SK-N-SH (cell line): ENCODE data around the gene JAML. TPM values are rescaled to one million over a fixed set of nuclear protein-coding genes. Genes with fewer than 3 reads are reported as not detected.

Experiments
- CTCF ChIA-PET: fragments of 300-600, 350-600 bp; formaldehyde crosslinking; extraction: SDS; loops from one replicate; lab custom pipeline; 2021; lab: Yijun Ruan, JAX
- POLR2A ChIA-PET: fragments of 350-600 bp; sonication (Branson Sonifier 250); formaldehyde crosslinking; extraction: SDS; loops from one replicate; lab custom pipeline; 2020; ENCODE audit warnings: antibody characterized with exemption, inconsistent platforms; lab: Yijun Ruan, JAX
- DNase-seq: peaks from one replicate; pipeline ENCODE4 v3.0.0; 2012
- H2AFZ ChIP-seq: fragments of 200-600 bp; sonication (generic); 2 replicates; pipeline ENCODE4 v1.8.1; 2016; ENCODE audit warnings: antibody characterized with exemption, mild to moderate bottlenecking, low read depth
- H3F3A ChIP-seq: fragments of 200-600 bp; sonication (generic); replicated peaks from 2 replicates; pipeline ENCODE3; 2016; ENCODE audit warnings: antibody characterized with exemption, mild to moderate bottlenecking; ENCODE audit not compliant: insufficient read depth
- H3K27ac ChIP-seq, 2 experiments: fragments of 200-500 bp in 1 of 2; fragments of 200-600 bp in 1 of 2; sonication (Bioruptor generic) in 1 of 2; sonication (generic), shearing (Covaris generic) in 1 of 2; 2 replicates each; pipeline versions ENCODE4 v1.5.1 to v1.6.1; 2014 to 2016; ENCODE audit warnings: low read depth in 2 of 2, inconsistent platforms in 1 of 2, low read length in 1 of 2, mild to moderate bottlenecking in 1 of 2, mixed read lengths in 1 of 2
- H3K27me3 ChIP-seq: fragments of 200-600 bp; sonication (generic), shearing (Covaris generic); 2 replicates; pipeline ENCODE4 v1.6.1; 2016; ENCODE audit warnings: mixed run types; ENCODE audit not compliant: insufficient read depth
- H3K36me3 ChIP-seq, 2 experiments: fragments of 200-500 bp in 1 of 2; fragments of 200-600 bp in 1 of 2; sonication (Bioruptor generic) in 1 of 2; sonication (generic) in 1 of 2; replicated peaks in 1 of 2; 2 replicates each; pipeline versions ENCODE3 to v1.5.1; 2014 to 2016; ENCODE audit warnings: low read length in 1 of 2, mild to moderate bottlenecking in 1 of 2; ENCODE audit not compliant: insufficient read depth in 2 of 2, control insufficient read depth in 1 of 2
- H3K4me1 ChIP-seq, 2 experiments: fragments of 200-500 bp in 1 of 2; fragments of 200-600 bp in 1 of 2; sonication (Bioruptor generic) in 1 of 2; sonication (generic), shearing (Covaris generic) in 1 of 2; 2 replicates each; pipeline versions ENCODE4 v1.5.1 to v1.6.1; 2014 to 2016; ENCODE audit warnings: low read depth in 1 of 2, low read length in 1 of 2, mixed run types in 1 of 2; ENCODE audit not compliant: insufficient read depth in 2 of 2, control insufficient read depth in 1 of 2
- H3K4me2 ChIP-seq: fragments of 200-600 bp; sonication (generic), shearing (Covaris generic); 2 replicates; pipeline ENCODE4 v1.6.1; 2017; ENCODE audit warnings: mixed run types
- H3K4me3 ChIP-seq, 2 experiments: fragments of 200-500 bp in 1 of 2; fragments of 200-600 bp in 1 of 2; sonication (Bioruptor generic) in 1 of 2; sonication (generic), shearing (Covaris generic) in 1 of 2; 2 replicates each; pipeline versions ENCODE4 v1.5.1 to v1.8.1; 2014 to 2016; ENCODE audit warnings: low read depth in 2 of 2, inconsistent platforms in 1 of 2, low read length in 1 of 2, mild to moderate bottlenecking in 1 of 2, mixed read lengths in 1 of 2, moderate library complexity in 1 of 2
- H3K79me2 ChIP-seq: fragments of 200-600 bp; sonication (generic); 2 replicates; pipeline ENCODE4 v1.8.1; 2017; ENCODE audit warnings: mild to moderate bottlenecking; ENCODE audit not compliant: insufficient read depth
- H3K9ac ChIP-seq: fragments of 200-600 bp; sonication (generic); 2 replicates; pipeline ENCODE4 v1.6.1; 2017; ENCODE audit warnings: mixed run types
- H3K9me2 ChIP-seq: fragments of 200-600 bp; sonication (generic); 2 replicates; pipeline ENCODE4 v1.6.1; 2017; ENCODE audit warnings: mixed run types
- H3K9me3 ChIP-seq: fragments of 200-600 bp; sonication (generic); 2 replicates; pipeline ENCODE4 v1.6.1; 2017; ENCODE audit warnings: mixed run types, mild to moderate bottlenecking, moderate library complexity
- H4K20me1 ChIP-seq: fragments of 200-600 bp; sonication (generic); 2 replicates; pipeline ENCODE4 v1.6.1; 2017; ENCODE audit warnings: mild to moderate bottlenecking, mixed run types; ENCODE audit not compliant: insufficient read depth
- EP300 ChIP-seq, 2 experiments: IDR thresholded peaks; 2 replicates each; pipeline versions ENCODE4 v1.4.0 to v1.6.1; 2012; ENCODE audit warnings: borderline replicate concordance in 1 of 2, low read depth in 1 of 2, low read length in 1 of 2
- EZH2phosphoT487 ChIP-seq: fragments of 200-600 bp; sonication (generic); IDR thresholded peaks from 2 replicates; pipeline ENCODE4 v1.6.1; 2017; ENCODE audit warnings: low read depth, mixed run types, mild to moderate bottlenecking, antibody characterized with exemption, moderate library complexity, borderline replicate concordance
- FOXM1 ChIP-seq: IDR thresholded peaks from 2 replicates; pipeline ENCODE4 v1.4.0; 2012; ENCODE audit warnings: low read depth, mild to moderate bottlenecking
- GABPA ChIP-seq: IDR thresholded peaks from 2 replicates; pipeline ENCODE4 v1.4.0; 2012; ENCODE audit warnings: low read depth, mild to moderate bottlenecking
- GATA2 ChIP-seq: sonication (generic); formaldehyde crosslinking; IDR thresholded peaks from 2 replicates; pipeline ENCODE4 v1.5.0; 2020; ENCODE audit warnings: mild to moderate bottlenecking, missing genetic modification reagents
- NRF1 ChIP-seq: IDR thresholded peaks from 2 replicates; pipeline ENCODE4 v1.6.1; 2012; ENCODE audit warnings: low read depth, mild to moderate bottlenecking, low read length
- REST ChIP-seq: IDR thresholded peaks from 2 replicates; pipeline ENCODE4 v1.6.1; 2012; ENCODE audit warnings: mild to moderate bottlenecking, low read depth, low read length, moderate library complexity
- RFX5 ChIP-seq: IDR thresholded peaks from 2 replicates; pipeline ENCODE4 v1.6.1; 2012; ENCODE audit warnings: mild to moderate bottlenecking, improper control_type of control experiment, low read length
- RXRA ChIP-seq: IDR thresholded peaks from 2 replicates; pipeline ENCODE4 v1.4.0; 2012; ENCODE audit warnings: low read depth, mild to moderate bottlenecking, borderline replicate concordance
- TCF12 ChIP-seq: IDR thresholded peaks from 2 replicates; pipeline ENCODE4 v1.4.0; 2012
- WGBS: methylation state at CpG from one replicate; pipeline ENCODE4 v1.1.6; 2017; ENCODE audit warnings: low lambda C conversion rate; 5-methylcytosine and 5-hydroxymethylcytosine counted together
- polyA plus RNA-seq, 3 experiments: library from polyadenylated mRNA; depleted of rRNA; stranded (reverse); fragments of >200 nt; gene quantifications; 2 replicates each; pipeline ENCODE4 v1.2.3, GENCODE V29; 2012
- TF ChIP-seq, protein P1 (sequence below): fragments of 200-600 bp; sonication (generic); IDR thresholded peaks from 2 replicates; pipeline ENCODE4 v1.6.1; 2017; ENCODE audit warnings: antibody characterized with exemption, mild to moderate bottlenecking, moderate library complexity

The JAML gene
- polyA plus RNA-seq, 1 of the 3 experiments (the other 2 are of a cell fraction): not detected

DNA sequence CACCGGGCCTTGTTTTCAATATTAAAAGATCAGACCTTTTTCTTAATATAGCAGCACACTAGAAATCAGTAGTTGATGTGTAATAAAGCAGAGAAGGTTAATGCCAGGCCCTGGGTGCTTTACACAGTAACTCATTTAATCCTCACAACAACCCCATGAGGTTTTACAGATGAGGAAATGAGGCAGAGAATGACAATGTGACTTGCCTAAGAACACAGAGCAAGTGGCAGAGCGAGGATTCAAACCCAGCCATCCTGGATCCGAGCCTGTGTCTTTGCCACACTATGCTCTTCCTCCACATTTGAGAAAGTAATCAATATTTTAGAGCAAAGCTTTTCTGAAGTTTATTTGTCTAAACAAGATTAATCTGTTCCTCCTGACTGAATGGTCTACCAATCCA, 7.2 kb downstream of the JAML start:
- Histone ChIP-seq H4K20me1 (no peaks in the 10 kb centered on the region), H3K4me1 (no peaks in the 10 kb centered on the region), H3K4me3 (no peak overlapping the region), H3F3A (no peaks in the 10 kb centered on the region), H3K9ac (no peak overlapping the region), H3K79me2 (no peaks in the 10 kb centered on the region), H3K36me3 (no peaks in the 10 kb centered on the region), H3K4me2 (no peak overlapping the region), H3K9me3 (no peaks in the 10 kb centered on the region), H3K9me2 (no peaks in the 10 kb centered on the region), H2AFZ (no peak overlapping the region), H3K27ac (no peak overlapping the region), H3K27me3 (peaks cover 65% of the 10 kb centered on the region)
- no peak for DNase-seq
- no peak for TF ChIP-seq EP300 (IDR thresholded peaks at IDR 0.05; ENCODE audit: borderline replicate concordance in 1 of 2, low read depth in 1 of 2, low read length in 1 of 2)
- no peak for TF ChIP-seq RFX5
- no peak for TF ChIP-seq NRF1
- TF ChIP-seq RXRA: no peak
- no peak for TF ChIP-seq GATA2 (CRISPR knock-in tag)
- TF ChIP-seq EZH2phosphoT487: no peak
- no peak for TF ChIP-seq GABPA
- no peak for TF ChIP-seq TCF12
- TF ChIP-seq FOXM1: no peak
- TF ChIP-seq, protein P1, sequence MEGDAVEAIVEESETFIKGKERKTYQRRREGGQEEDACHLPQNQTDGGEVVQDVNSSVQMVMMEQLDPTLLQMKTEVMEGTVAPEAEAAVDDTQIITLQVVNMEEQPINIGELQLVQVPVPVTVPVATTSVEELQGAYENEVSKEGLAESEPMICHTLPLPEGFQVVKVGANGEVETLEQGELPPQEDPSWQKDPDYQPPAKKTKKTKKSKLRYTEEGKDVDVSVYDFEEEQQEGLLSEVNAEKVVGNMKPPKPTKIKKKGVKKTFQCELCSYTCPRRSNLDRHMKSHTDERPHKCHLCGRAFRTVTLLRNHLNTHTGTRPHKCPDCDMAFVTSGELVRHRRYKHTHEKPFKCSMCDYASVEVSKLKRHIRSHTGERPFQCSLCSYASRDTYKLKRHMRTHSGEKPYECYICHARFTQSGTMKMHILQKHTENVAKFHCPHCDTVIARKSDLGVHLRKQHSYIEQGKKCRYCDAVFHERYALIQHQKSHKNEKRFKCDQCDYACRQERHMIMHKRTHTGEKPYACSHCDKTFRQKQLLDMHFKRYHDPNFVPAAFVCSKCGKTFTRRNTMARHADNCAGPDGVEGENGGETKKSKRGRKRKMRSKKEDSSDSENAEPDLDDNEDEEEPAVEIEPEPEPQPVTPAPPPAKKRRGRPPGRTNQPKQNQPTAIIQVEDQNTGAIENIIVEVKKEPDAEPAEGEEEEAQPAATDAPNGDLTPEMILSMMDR: no peak
- no peak for TF ChIP-seq REST
- WGBS: 35% methylated on average over 3 of the region's 3 CpGs
- ChIA-PET CTCF (no interaction called here), POLR2A (no interaction called here)

DNA sequence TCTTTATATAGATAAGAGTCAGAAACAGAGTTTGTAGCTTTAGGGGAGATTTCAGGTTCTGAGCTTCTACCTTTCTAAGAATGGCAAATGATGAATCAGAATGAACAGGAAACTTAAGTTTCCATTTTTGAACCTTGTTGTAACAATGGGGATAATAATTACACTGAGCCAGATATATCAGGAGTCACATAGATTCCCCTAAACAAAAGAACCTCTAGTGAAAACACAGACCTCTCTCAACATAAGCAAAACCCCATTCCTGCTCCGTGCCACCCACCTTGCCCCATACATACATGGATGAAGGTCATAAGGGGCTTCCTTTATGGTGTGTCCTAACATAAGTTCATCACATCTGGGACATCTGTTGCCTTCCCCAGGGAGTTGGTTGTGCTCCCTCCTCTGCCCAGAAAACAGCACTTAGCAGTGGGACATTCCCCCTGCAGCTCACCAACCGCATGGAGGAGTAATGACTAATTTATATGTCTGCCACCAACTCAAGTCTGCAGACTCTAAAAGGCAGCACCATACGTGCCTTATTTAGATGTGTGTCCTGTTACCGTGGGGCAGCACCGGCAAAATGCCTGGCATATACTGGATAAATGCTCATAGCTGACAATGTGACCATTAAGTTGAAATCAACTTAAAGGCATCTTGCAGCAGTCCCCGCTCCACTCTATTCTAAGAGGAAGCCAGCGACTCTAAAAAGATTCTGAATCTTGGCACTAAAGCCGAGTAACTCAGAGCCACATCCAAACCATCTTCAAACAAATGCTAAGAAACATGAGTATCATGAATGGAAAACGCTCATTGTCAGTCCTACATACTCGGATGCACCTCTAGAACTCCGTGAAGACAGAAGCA, 8.0 kb downstream of the JAML start:
- H3F3A ChIP-seq: no peaks in the 10 kb centered on the region
- CTCF ChIA-PET: interaction anchor here (2.5 kb wide), 1 partner anchor 19 kb away, joined by 10 read pairs; no protein-coding TSS in a partner anchor
- H3K27me3 ChIP-seq: peaks cover 72% of the 10 kb centered on the region
- POLR2A ChIA-PET: no interaction called here
- no peak overlapping the region for H3K4me2 ChIP-seq
- no peaks in the 10 kb centered on the region for H3K4me1 ChIP-seq
- no peak overlapping the region for H3K9ac ChIP-seq
- no peak for TF ChIP-seq RFX5
- H3K36me3 ChIP-seq: no peaks in the 10 kb centered on the region
- no peaks in the 10 kb centered on the region for H3K9me3 ChIP-seq
- H3K4me3 ChIP-seq: no peak overlapping the region
- H3K79me2 ChIP-seq: no peaks in the 10 kb centered on the region
- no peak overlapping the region for H3K27ac ChIP-seq
- no peak overlapping the region for H2AFZ ChIP-seq
- WGBS: 16% methylated on average over 11 of the region's 11 CpGs
- H3K9me2 ChIP-seq: no peaks in the 10 kb centered on the region
- DNase-seq: no peak
- H4K20me1 ChIP-seq: no peaks in the 10 kb centered on the region
